Neural cell (in vitro differentiated cells): ENCODE data around the gene TRAK1. TPM values are rescaled to one million over a fixed set of nuclear protein-coding genes. Genes with fewer than 3 reads are reported as not detected.
A peak's percentile ranks its signal among the peaks of the same experiment; 100 is the strongest.

ENCODE experiments used
- H2AFZ ChIP-seq: fragments of 200-600, 300-800 bp; sonication (generic), shearing (Covaris generic); 2 replicates; pipeline ENCODE4 v1.6.0; 2014; ENCODE audit warnings: low read depth, mild to moderate bottlenecking, antibody characterized with exemption, low read length, moderate library complexity
- H3F3A ChIP-seq: fragments of 200-600 bp; shearing (Covaris generic); 2 replicates; pipeline ENCODE4 v1.6.1; 2016; ENCODE audit warnings: mild to moderate bottlenecking, moderate library complexity, mixed read lengths, antibody characterized with exemption, low read length; ENCODE audit not compliant: insufficient read depth, poor library complexity, severe bottlenecking
- H3K27ac ChIP-seq: fragments of 200-600, 300-800 bp; sonication (generic), shearing (Covaris generic); 2 replicates; pipeline ENCODE4 v1.5.1; 2014; ENCODE audit warnings: mild to moderate bottlenecking, low read length, moderate library complexity
- H3K27me3 ChIP-seq: fragments of 300-800, 200-600 bp; sonication (generic), shearing (Covaris generic); 2 replicates; pipeline ENCODE4 v1.6.0; 2014; ENCODE audit warnings: mild to moderate bottlenecking, low read depth, low read length, moderate library complexity; ENCODE audit not compliant: insufficient read depth
- H3K36me3 ChIP-seq: fragments of 300-800, 200-600 bp; sonication (generic), shearing (Covaris generic); 2 replicates; pipeline ENCODE4 v1.5.1; 2014; ENCODE audit warnings: mild to moderate bottlenecking, antibody characterized with exemption, low read length, moderate library complexity; ENCODE audit not compliant: insufficient read depth
- H3K4me2 ChIP-seq: fragments of 300-800, 200-600 bp; sonication (generic), shearing (Covaris generic); 2 replicates; pipeline ENCODE4 v1.6.0; 2014; ENCODE audit warnings: mild to moderate bottlenecking, low read length
- H3K4me3 ChIP-seq: fragments of 300-800, 200-600 bp; sonication (generic), shearing (Covaris generic); 2 replicates; pipeline ENCODE4 v1.5.1; 2014; ENCODE audit warnings: mild to moderate bottlenecking, low read length, moderate library complexity
- H3K79me2 ChIP-seq: fragments of 200-600 bp; shearing (Covaris generic); replicated peaks from 2 replicates; pipeline ENCODE4 v1.6.0; 2014; ENCODE audit warnings: mild to moderate bottlenecking, low read length, moderate library complexity; ENCODE audit not compliant: insufficient read depth
- H3K9ac ChIP-seq: fragments of 300-800, 200-600 bp; sonication (generic), shearing (Covaris generic); 2 replicates; pipeline ENCODE4 v1.6.1; 2016; ENCODE audit warnings: mild to moderate bottlenecking, low read length, mixed read lengths
- H3K9me2 ChIP-seq: fragments of 200-600 bp; shearing (Covaris generic); 2 replicates; pipeline ENCODE4 v1.6.1; 2016; ENCODE audit warnings: mild to moderate bottlenecking, low read length, mixed read lengths; ENCODE audit not compliant: insufficient read depth
- H3K9me3 ChIP-seq: fragments of 200-600, 300-800 bp; sonication (generic), shearing (Covaris generic); 2 replicates; pipeline ENCODE4 v1.6.1; 2016; ENCODE audit warnings: mild to moderate bottlenecking, mixed run types, low read length, moderate library complexity, mixed read lengths
- H4K20me1 ChIP-seq: fragments of 200-600 bp; shearing (Covaris generic); 2 replicates; pipeline ENCODE4 v1.6.1; 2016; ENCODE audit warnings: mild to moderate bottlenecking, mixed run types; ENCODE audit not compliant: insufficient read depth
- EP300 ChIP-seq: fragments of 450-650 bp; conservative IDR thresholded peaks from 2 replicates; pipeline ENCODE4 v1.6.1; 2014; ENCODE audit warnings: antibody characterized with exemption, mild to moderate bottlenecking, moderate library complexity; ENCODE audit not compliant: poor library complexity, severe bottlenecking
- EZH2 ChIP-seq: fragments of 200-600, 300-800 bp; shearing (Covaris generic), sonication (generic); IDR thresholded peaks from 2 replicates; pipeline ENCODE4 v1.6.1; 2014; ENCODE audit warnings: antibody characterized with exemption, low read length, borderline replicate concordance, mild to moderate bottlenecking; ENCODE audit not compliant: insufficient read depth, poor library complexity, severe bottlenecking
- MXI1 ChIP-seq: fragments of 450-650 bp; conservative IDR thresholded peaks from 2 replicates; pipeline ENCODE4 v1.6.1; 2014; ENCODE audit warnings: antibody characterized with exemption, mild to moderate bottlenecking; ENCODE audit not compliant: poor library complexity, severe bottlenecking
- RAD21 ChIP-seq: fragments of 450-650 bp; conservative IDR thresholded peaks from 2 replicates; pipeline ENCODE4 v1.6.1; 2014; ENCODE audit warnings: antibody characterized with exemption, mild to moderate bottlenecking, moderate library complexity
- REST ChIP-seq: IDR thresholded peaks from 2 replicates; pipeline ENCODE4 v1.6.1; 2012; ENCODE audit warnings: borderline replicate concordance
- SMC3 ChIP-seq: fragments of 450-650 bp; conservative IDR thresholded peaks from 2 replicates; pipeline ENCODE4 v1.6.1; 2014; ENCODE audit warnings: antibody characterized with exemption, mild to moderate bottlenecking, moderate library complexity; ENCODE audit not compliant: poor library complexity
- polyA plus RNA-seq: library from polyadenylated mRNA; depleted of rRNA; stranded (reverse); fragments of >200 nt; gene quantifications from 2 replicates; pipeline ENCODE4 v1.2.3, GENCODE V29; 2014
- TF ChIP-seq, protein P1 (sequence below): fragments of 450-650 bp; IDR thresholded peaks from 2 replicates; pipeline ENCODE4 v1.5.1; 2014; ENCODE audit warnings: antibody characterized with exemption, mild to moderate bottlenecking, moderate library complexity; ENCODE audit not compliant: poor library complexity, severe bottlenecking

The TRAK1 gene
- polyA plus RNA-seq, 1 donor from 2014 or later = 34.7 TPM

DNA sequence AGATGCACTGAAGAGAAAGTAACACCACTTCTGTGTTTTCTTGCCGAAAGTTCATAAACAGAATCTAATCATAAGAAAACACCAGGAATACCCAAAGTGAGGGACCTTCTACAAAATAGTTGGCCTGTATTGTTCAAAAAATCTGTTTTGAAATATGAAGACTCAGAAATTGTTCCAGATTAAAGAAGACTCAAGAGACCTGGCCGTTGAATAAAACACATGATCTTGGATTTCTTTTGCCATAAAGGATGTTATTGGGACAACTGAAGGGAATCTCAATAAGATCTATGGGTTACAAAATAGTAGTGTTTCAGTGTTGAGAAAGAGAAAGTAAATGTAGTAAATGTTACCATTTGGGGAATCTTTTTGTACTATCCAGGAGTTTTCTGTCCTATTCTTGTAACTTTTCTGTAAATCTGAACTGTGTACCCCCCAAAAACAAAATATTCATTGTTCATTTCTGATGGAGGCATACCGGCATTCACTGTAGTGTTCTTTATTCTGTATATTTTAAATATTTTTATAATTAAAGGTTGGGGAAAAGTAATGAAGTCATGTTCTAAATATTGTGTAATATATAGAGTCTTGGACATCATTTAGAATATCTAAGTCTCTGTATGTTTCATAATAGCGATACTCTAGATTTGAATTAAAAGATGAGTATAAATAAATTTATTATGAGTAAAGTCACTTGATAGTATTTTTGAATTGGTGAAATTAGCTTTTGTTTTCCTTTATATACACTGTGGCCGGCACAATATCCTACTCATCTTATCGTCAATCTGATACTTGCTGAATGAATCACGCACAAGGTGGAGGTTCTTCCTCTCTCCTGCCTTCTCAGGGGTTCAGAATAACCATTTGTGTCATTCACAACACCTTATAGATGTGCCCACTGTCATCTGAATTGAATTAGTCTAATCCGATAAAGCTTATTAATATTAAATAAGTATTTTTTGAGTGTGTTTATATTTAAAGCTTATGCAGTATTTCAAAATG is 66.7 kb downstream of the TRAK1 start:
- TF ChIP-seq SMC3 (no peak), RAD21 (no peak), MXI1 (no peak), REST (no peak), EP300 (no peak)
- no peak overlapping the region for H2AFZ ChIP-seq
- no peaks in the 10 kb centered on the region for H4K20me1 ChIP-seq
- no peak overlapping the region for H3K4me2 ChIP-seq
- H3K4me3 ChIP-seq = no peak overlapping the region
- no peaks in the 10 kb centered on the region for H3K27me3 ChIP-seq
- H3K79me2 ChIP-seq = peaks cover 56% of the 10 kb centered on the region
- H3K9me3 ChIP-seq = no peaks in the 10 kb centered on the region
- H3K9ac ChIP-seq = no peak overlapping the region
- H3K9me2 ChIP-seq = no peaks in the 10 kb centered on the region
- H3F3A ChIP-seq = no peaks in the 10 kb centered on the region
- H3K36me3 ChIP-seq = no peaks in the 10 kb centered on the region
- no peak overlapping the region for H3K27ac ChIP-seq

- H3K4me2 ChIP-seq = peak overlapping the region; percentile 9
- no peaks in the 10 kb centered on the region for H3F3A ChIP-seq
- peaks cover 50% of the 10 kb centered on the region for H3K79me2 ChIP-seq
- peak overlapping the region; percentile 61 for H3K4me3 ChIP-seq
- H3K9me2 ChIP-seq = no peaks in the 10 kb centered on the region
- H3K36me3 ChIP-seq = no peaks in the 10 kb centered on the region
- no peaks in the 10 kb centered on the region for H3K27me3 ChIP-seq
- H3K9me3 ChIP-seq = no peaks in the 10 kb centered on the region
- TF ChIP-seq EZH2 (no peak), SMC3 (no peak)
- TF ChIP-seq, protein P1, sequence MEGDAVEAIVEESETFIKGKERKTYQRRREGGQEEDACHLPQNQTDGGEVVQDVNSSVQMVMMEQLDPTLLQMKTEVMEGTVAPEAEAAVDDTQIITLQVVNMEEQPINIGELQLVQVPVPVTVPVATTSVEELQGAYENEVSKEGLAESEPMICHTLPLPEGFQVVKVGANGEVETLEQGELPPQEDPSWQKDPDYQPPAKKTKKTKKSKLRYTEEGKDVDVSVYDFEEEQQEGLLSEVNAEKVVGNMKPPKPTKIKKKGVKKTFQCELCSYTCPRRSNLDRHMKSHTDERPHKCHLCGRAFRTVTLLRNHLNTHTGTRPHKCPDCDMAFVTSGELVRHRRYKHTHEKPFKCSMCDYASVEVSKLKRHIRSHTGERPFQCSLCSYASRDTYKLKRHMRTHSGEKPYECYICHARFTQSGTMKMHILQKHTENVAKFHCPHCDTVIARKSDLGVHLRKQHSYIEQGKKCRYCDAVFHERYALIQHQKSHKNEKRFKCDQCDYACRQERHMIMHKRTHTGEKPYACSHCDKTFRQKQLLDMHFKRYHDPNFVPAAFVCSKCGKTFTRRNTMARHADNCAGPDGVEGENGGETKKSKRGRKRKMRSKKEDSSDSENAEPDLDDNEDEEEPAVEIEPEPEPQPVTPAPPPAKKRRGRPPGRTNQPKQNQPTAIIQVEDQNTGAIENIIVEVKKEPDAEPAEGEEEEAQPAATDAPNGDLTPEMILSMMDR = no peak
- H4K20me1 ChIP-seq = no peaks in the 10 kb centered on the region
- H3K9ac ChIP-seq = peak overlapping the region; percentile 42
- H2AFZ ChIP-seq = no peak overlapping the region
- H3K27ac ChIP-seq = peak overlapping the region; percentile 22
Observed at GRCh38 chr3:42159147-42159546, 68.0 kb downstream of the TRAK1 start.
